C4-2B (cell line): ENCODE data around the gene TPPP.
A peak's percentile ranks its signal among the peaks of the same experiment; 100 is the strongest.

Experiments
- H3K27ac ChIP-seq: fragments of 450-650 bp; 2 replicates; pipeline ENCODE4 v1.5.1; 2017
- ZFX ChIP-seq: fragments of 450-650 bp; IDR thresholded peaks from 2 replicates; pipeline ENCODE4 v1.6.1; 2017
- TF ChIP-seq, protein P1 (sequence below): fragments of 450-650 bp; conservative IDR thresholded peaks from 2 replicates; pipeline ENCODE4 v1.5.1; 2017; ENCODE audit warnings: mild to moderate bottlenecking

The TPPP gene

DNA sequence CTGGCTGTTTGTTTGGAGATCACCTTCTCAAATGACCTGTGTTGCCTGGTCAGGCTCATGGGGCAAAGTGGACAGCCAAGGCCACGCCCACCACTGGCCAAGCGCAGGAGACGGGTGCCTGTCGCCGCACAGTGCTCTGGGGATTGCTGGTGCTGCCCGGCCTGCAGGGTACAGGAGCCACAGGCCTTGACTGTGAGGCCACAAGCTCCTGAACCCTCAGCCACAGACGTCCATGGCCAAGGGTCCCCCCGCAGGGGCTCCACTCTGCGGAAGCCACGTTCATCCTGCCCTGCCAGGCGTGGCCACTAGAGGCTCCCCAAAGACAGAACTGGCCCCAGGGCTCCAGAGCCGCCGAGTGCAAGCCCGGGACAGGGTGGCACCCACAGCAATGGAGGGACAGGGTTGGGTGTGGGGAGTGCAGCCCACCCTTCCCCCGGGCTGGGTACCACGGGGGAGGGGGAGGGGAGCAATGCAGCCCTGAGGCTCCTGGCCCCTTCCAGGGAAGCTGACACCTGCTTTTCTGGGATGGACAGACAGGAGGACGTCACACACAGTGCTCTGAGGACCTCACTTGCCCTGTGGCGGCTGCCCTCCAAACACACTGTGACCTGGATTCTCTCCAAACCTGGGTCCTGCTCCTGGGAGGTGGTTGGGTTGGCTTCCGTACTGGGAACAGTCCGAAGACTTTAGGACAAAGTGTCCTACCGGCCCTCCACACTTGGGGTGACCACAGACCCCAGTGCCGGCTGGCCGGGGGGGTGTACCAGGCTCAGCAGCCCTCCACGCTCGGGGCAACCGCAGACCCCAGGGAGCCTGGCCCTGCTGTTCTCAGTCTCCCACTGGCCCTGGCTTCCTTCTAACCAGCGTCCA is 21.5 kb downstream of the TPPP start:
- H3K27ac ChIP-seq = peak overlapping the region; percentile 68
- TF ChIP-seq ZFX = no peak
- TF ChIP-seq, protein P1, sequence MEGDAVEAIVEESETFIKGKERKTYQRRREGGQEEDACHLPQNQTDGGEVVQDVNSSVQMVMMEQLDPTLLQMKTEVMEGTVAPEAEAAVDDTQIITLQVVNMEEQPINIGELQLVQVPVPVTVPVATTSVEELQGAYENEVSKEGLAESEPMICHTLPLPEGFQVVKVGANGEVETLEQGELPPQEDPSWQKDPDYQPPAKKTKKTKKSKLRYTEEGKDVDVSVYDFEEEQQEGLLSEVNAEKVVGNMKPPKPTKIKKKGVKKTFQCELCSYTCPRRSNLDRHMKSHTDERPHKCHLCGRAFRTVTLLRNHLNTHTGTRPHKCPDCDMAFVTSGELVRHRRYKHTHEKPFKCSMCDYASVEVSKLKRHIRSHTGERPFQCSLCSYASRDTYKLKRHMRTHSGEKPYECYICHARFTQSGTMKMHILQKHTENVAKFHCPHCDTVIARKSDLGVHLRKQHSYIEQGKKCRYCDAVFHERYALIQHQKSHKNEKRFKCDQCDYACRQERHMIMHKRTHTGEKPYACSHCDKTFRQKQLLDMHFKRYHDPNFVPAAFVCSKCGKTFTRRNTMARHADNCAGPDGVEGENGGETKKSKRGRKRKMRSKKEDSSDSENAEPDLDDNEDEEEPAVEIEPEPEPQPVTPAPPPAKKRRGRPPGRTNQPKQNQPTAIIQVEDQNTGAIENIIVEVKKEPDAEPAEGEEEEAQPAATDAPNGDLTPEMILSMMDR = peak; percentile 95

DNA sequence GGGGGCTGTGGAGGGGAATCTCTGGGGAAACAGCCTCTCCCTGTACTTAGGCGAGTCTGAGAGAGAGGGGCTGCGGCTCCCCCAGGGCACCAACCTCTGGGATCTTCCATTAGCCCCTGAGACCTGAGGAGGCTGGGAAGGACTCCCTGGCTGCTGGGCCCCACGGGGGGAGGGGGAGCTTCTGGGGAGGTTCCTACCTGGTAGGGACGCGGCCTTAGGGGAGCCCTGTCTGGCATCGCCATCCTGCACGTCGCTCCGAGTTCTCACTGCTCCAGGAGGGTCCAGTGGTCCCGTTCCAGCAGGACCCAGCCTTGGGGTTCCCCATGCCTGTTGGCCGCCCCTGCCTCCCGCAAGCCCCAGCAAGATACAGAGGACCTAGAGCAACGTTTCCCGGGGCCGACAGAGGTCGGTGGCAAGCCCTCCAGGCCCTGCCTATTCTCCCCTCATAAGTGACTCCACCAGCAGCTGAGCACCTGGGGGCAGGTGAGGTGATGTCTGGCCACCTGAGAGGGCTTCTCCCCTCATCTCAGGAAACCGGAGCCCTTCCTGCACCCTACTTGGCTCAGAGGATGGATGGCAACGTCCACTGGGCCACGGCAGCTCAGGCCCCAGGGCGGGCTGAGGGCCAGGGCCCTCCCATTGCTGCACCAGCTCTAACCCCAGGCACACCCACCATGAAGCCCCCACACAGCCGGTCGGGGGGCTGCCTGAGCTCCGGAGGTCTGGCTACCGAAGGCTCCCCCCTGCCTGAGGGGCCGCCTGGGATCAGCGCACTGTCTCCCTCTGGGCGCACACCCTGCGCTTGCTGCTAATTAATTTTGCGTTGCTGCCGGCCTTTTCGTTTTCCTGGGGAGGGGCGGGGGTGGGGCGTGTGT is 22.5 kb downstream of the TPPP start:
- peak overlapping the region; percentile 68; the same call in 1 of the 2 replicates for H3K27ac ChIP-seq
- TF ChIP-seq, protein P1 = no peak
- TF ChIP-seq ZFX = no peak

DNA sequence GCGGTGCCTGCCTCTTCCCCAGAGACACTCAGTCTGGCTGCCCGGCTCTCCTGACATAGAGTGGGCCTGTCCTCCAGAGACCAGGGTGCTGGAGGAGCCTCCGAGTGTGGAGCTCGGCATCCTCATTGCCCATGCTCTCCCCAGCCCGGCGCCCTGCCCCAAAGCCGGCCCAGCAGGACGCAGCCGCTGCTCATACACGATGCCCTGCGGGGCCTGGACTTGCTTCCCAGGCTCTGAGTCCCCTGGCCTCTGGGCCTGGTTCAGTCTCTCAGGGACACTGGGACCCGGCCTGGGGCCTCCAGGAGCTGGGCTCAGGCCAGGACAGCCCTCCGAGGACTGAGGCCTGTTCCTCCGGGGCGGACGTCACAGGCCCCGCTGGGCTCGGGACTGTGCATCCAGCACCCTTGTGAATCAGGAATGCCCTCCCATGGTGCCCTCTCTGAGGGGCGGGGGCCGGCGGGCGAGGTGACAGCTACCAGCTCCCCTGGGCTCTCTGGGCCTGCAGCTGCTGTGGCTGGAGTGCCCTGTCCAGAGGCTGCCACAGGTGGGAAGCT is 23.2 kb downstream of the TPPP start:
- H3K27ac ChIP-seq = no peak overlapping the region

DNA sequence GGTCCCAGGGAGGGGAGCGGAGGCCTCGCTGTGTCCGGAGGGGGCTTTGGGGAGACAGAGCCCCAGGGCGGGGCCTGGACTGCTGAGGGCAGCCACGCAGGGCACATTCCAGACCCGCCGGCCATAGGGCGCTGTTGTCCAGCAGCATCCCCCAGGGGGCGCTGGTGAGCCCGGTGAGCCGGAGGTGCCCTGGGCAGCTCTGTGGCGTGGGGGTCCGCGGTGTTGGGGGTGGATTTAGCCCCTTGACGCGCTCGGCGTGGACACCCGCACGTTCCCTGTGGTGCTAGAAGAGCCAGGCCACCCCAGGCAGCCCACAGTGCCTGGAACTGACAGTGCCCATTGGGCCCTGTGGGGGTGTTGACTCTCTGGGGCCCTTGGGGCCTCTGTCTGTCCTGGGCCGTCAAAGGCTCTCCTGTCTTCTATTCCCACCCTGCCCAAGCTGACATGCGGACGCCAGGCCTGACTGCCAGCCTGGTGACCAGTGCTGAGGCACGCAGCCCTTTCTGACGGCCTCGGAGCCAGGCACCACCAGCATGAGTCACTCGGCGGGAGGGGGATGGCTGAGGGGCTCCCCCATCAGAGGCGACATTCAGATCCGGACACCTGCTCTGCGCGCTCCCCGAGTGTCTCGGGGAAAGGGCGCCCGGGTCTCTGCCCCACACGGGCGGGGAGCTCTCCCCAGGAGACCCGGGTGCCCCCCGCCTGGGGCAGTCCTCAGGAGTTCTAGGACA is 23.9 kb downstream of the TPPP start:
- TF ChIP-seq, protein P1 = peak; percentile 90
- no peak for TF ChIP-seq ZFX
- H3K27ac ChIP-seq = no peak overlapping the region

More for the DNA sequence above, 23.2 kb downstream of the TPPP start:
- TF ChIP-seq, protein P1 = no peak
- TF ChIP-seq ZFX = no peak

DNA sequence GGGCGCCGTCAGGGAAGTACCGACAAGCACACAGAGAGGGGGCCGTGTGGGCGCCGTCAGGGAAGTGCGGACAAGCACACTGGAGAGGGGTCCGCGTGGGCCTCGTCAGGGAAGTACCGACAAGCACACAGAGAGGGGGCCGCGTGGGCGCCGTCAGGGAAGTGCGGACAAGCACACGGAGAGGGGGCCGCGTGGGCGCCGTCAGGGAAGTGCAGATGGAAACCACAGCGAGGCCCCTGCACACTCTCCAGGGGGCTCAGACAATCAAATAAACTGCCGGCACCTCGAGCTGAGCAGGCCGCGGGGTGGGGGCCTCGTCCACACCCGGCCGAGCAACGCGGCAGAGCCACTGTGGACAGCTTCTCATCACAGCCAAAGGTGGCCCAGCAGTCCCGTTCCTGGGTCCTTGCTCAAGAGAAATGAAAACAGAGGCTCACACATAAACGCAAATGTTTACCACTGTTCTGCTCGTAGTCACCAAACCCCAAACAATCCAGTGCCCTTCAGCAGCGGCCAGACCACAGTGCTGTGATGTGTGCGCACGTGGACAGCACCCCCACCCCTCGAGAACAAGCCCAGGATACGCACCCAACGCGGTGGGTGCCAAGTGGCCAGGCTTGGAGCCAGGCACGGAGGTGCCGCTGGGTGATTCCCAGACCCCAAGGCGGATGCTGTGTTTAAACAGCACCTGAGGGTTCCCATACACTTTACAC is 24.7 kb downstream of the TPPP start:
- H3K27ac ChIP-seq = no peak overlapping the region
- TF ChIP-seq ZFX = no peak
- TF ChIP-seq, protein P1 = no peak

DNA sequence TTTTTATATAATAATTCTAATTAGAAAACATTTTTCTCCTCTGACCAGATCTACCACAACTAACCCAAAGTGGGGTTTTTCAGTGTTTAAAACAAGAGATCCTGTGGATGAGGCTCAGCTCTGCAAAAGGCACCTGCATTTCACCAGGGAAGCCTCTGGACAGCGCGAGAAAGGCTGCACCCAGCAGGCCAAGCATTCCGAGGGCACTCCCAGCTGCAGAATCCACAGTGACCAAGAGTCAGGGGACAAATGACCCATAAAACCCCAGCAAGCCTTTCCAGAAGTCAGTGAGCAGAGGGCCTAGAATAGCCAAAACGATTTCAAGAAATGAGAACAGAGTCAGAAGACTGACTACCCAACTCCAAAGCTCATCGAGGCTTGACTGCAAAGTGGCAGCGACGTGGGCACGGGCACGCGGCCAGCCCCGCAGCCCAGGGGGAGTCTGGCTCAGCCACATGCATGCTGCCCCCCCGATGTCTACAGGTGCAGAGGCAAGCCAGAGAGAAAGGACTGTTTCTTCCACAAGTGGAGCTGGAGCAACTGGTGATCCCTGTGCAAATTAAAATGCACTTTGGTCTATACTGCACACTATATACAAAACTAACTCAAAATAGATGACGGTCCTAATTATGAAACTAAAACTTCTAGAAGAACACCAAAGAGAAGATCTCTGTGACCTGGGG is 26.2 kb downstream of the TPPP start:
- H3K27ac ChIP-seq = no peak overlapping the region
- TF ChIP-seq ZFX = no peak
